GM18858 (cell line): ENCODE results near the gene UCP3.
A peak's percentile ranks its signal among the peaks of the same experiment; 100 is the strongest.
"Not testable (repeated sequence)": the region's sequence is repeated elsewhere in the genome, so short reads cannot be mapped to it uniquely, and the experiment has no call there.

Source experiments
- ATAC-seq: cut with Tn5 transposase; IDR thresholded peaks from one replicate; pipeline ENCODE4 v1.9.1; 2021; ENCODE audit not compliant: unreplicated experiment

Gene UCP3

GRCh38 chr11:74002832-74003231 lies 6.1 kb downstream of the UCP3 start:
- ATAC-seq = no peak

DNA sequence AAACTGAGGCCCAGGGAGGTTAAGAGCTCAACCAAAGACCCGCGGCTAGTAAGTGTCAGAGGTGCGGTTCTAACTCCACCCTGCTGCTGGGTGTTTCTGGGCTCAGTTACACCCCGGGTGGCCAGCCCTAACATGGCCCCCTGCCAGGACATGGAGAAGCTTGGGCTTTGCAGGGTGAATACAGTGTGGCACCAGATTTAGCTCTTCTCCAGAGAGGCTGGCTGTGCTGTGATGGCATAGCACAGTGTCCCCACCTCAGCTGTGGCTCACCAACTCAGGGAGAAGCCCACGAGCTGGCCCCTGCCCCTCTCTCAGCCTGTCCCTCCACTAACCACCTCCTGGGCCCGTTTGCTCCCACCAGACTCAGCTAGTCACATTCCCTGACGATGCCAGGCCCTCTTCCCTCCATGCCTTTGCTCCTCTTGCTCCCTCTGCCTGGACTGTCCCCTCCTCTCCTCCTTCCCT lies 7.0 kb downstream of the UCP3 start:
- no peak for ATAC-seq

DNA sequence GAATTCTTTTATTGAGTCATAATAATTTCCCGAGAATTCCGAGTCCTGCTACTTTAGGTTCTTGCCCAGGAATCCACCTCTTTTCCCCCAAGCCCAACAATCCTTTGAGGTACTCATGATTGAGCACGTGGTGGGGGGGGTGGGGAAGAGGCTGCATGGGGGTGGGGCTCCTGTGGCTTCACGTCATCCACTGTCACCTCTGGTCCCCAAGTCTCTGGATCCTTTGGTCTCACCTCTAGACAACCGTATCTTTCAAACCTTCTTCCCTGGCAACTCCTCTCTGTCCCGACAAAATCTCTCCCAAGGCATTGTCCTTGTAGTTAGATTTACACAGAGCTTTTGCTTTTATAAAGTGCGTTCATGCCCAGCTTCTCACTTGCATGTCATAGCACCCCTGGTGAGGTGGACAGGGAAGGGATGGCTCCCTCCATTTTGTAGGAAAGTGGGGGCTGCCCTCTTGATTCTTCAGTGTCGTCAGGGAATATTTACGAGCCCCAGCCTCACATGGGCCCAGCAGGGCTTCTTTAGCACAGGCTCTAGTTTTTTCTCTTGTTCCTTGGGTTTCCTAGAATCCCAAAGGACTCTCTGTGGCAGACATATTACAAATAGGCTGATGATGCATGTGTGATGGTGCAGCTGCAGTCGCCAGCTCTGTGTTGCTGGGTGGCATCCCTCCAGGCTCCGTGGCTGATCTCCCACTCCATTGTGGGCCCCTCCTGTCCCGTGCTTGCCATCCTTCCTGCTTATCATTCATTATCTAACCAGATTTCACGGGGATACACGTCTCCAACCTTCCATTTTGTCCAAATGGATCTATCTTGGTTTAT lies 8.4 kb downstream of the UCP3 start:
- no peak for ATAC-seq

- no peak for ATAC-seq
Measured at GRCh38 chr11:73999581-74000306, 9.1 kb downstream of the UCP3 start.

DNA sequence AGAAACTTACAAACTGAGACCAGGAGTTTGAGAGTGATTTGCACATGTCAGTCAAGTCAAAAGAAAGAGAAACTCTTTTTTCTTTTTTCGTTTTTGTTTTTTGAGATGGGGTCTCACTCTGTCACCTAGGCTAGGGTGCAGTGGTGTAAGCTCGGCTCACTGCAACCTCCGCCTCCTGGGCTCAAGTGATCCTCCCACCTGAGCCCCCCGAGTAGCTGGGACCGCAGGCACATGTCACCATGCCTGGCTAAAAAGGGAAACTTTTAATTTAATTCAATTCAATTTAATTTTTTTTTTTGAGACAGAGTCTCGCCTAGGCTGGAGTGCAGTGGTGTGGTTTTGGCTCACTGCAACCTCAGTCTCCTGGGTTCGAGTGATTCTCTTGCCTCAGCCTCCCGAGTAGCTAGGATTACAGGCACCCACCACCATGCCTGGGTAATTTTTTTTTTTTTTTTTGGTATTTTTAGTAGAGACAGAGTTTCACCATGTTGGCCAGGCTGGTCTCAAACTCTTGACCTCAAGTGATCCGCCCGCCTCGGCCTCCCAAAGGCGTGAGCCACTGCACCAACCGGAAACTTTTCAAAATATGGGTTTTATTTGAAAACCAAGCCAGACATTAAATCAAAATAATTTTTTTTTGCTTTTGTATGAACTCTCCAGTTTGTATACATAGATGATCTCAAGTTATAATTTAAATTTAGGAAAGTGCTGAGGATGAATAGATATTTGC lies 9.9 kb downstream of the UCP3 start:
- no peak for ATAC-seq

DNA sequence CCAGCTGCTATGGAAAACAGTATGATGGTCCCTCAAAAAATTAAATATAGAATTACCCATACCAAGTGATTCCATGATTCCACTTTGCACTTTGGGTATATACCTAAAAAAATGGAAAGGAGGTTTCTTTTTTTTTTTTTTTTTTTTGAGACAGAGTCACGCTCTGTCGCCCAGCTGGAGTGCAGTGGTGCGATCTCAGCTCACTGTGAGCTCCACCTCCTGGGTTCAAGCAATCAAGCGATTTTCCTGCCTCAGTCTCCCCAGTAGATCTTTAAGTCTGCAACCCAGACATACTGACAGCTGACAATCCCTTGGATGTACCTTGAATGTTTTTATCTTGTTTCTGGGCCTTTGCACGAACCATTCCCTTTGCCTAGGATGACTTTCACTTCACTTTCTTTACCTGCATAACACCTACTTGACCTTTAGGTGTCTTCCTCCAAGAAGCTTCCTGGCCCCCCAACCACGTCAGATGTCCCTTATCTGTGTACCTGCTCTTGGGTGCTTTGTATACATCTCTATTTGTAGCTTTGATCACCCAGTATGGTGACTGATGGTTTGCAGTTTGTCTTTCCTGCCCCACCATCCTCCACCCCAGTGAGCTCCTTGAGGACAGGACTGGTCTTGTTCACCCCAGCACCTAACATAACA lies 11.6 kb downstream of the UCP3 start:
- ATAC-seq = no peak

DNA sequence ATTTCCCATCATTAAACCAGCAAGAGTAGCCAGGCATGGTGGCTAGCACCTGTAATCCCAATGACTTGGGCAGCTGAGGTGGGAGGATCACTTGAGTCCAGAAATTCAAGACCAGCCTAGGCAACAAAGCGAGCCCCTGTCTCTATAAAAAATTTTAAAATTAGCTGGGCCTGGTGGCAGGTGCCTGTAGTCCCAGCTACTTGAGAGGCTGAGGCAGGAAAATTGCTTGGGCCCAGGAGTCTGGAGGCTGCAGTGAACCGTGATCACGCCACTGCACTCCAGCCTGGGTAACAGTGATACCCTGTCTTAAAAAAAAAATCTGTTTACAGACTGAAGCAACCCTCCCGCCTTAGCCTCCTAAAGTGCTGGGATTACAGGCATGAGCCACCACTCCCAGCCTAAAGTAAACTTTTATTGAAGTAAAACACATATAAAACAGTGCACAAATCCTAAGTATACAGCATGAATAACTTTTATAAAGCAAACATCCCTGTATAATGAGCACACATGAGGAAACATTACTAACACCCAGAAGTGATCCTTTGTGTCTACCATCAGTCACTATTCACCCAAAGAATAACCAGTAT lies 12.6 kb downstream of the UCP3 start:
- ATAC-seq = no peak

DNA sequence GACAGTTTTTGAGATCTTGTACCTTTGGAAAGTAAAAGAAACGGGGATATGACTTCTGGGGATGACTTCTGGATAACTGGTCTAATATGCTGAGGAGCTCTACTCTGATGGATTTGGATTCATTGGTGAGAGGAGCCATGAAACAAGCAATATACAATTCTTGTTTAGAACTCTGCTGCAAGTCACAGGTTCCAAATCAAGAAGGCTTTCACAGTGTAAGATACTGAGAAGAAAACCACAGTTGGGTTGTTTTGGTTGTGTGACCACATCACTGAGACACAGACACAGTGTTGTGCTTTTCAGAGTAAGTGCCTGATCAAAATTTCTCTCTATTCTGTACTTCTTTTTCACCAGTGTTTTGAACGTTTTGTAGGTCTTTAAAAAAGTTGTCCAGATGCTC lies 13.2 kb downstream of the UCP3 start:
- ATAC-seq = no peak

DNA sequence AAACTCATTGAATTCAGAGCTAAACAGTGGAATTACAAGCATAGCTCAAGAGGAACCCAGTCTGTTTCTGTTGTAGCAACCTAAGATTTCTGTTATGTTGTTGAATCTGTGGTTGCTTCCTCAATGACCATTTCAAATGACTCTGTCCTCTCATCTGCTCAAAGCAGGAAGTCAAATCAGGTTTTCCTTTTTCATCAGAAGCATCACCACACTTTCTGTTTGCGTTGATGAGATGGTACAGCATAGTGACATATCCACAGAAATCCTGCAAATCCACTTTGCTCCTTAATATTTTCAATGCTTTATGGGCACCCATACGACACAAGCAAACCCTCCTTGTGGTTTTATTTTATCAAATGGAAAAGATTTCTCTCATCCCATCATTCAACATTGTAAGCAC lies 13.6 kb downstream of the UCP3 start:
- ATAC-seq = peak; percentile 50

DNA sequence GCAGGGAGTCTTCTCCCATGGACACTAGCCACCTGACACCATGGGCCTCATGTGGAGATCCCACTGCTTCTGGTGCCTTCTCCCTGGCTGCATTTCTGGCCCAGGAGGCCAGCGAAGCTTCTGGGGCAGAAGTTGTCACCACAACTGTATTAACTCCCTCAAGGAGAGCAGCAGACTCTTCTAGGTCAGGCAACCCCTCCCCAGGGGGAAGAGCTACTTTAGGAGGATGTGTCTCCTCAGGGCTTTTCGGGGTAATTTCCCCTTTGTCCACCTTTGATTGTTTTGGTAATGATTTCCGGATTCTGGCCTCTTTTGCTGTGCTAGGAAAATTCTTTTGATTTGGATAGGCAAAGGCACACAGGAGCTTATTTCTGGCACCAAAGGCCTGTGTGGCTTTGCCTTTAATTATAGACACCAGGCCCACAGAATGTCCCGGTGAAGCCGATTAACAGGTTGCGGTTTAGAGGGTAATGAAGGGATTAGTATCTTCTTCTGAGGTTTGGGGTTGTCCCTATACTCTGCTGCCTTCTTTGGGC lies 17.3 kb downstream of the UCP3 start:
- peak; percentile 39 for ATAC-seq

DNA sequence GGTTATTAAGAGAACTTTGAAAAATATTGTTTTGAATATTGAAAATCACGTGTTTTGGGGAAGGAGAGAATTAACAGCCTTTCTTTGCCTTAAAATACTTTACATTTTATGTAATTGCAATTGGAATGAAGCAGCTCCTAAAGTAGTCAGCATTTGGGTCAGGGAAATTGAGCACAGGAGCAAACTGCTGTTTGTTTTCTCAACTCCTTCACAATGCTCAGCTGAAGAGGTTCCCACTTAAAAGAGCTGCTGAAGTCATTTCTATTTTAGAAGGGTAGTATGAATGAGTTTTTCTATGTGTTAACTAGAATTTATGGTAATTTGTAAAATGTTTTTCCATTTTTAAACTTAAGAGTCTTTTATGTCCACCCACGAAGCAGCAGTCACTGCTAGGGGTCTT lies 18.2 kb downstream of the UCP3 start:
- ATAC-seq = no peak

- no peak for ATAC-seq
Measured at GRCh38 chr11:73989156-73989555, 19.7 kb downstream of the UCP3 start.

DNA sequence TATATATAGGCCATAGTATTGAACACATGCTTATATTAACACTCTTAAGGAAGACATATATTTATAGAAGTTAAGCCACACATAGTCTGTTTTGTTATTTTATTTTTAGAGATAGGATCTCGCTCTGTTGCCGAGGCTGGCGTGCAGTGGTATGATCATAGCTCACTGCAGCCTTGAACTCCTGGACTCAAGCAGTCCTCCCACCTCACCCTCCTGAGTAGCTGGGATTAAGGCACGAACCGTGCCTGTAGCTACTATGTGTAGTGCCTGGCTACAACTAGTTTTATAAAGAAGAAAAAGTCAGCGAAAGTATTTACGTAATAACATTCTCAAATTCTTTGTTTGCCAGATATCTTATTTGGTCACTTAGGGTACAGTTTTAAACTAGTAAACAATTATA lies 20.7 kb downstream of the UCP3 start:
- no peak for ATAC-seq

GRCh38 chr11:73985661-73986060 lies 23.2 kb downstream of the UCP3 start:
- not testable (repeated sequence) for ATAC-seq

GRCh38 chr11:73983741-73984538 lies 24.9 kb downstream of the UCP3 start:
- no peak for ATAC-seq

DNA sequence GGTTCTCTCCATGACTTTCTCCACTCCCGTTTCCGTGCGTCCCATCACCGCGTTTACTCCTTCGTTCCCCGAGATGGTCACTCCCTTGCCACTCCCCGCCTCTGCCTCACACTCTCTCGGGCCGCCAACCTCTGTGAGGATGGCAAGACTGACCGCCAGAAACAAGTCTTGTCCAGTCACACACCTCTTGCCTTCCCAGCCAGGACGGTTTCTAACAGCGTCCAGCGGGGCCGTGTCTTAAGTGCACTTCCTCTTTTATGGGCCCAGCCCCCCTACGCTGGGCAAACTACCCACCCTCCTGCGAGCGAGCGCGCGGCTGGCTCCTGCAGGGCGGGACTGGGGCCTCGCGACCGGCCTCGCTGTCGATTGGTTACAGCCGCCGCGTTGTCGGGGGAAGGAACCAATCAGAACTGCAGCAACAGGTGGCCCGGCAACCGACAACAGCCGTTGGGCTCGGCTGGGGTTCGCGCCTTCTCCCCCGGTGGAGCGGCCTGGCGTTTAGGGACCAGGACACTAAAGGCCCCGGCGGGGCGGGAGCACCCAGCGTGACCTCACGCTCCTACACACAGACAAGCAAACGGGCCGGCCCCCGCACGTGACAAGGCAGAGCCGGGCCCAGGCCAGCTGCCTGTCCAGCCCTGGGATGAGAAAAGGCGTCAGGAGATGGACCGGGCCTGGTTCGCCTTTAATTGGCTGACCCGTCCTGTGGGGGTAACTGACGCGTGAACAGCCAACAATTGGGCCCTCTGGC lies 25.7 kb downstream of the UCP3 start:
- ATAC-seq = peak; percentile 44

GRCh38 chr11:73982595-73982989 lies 26.3 kb downstream of the UCP3 start, which contains the start of gene UCP2:
TSS of gene UCP2 (minus strand) at chr11:73982843. CDS start at chr11:73978378, 4,465 bp downstream.
- ATAC-seq = peak; percentile 25

DNA sequence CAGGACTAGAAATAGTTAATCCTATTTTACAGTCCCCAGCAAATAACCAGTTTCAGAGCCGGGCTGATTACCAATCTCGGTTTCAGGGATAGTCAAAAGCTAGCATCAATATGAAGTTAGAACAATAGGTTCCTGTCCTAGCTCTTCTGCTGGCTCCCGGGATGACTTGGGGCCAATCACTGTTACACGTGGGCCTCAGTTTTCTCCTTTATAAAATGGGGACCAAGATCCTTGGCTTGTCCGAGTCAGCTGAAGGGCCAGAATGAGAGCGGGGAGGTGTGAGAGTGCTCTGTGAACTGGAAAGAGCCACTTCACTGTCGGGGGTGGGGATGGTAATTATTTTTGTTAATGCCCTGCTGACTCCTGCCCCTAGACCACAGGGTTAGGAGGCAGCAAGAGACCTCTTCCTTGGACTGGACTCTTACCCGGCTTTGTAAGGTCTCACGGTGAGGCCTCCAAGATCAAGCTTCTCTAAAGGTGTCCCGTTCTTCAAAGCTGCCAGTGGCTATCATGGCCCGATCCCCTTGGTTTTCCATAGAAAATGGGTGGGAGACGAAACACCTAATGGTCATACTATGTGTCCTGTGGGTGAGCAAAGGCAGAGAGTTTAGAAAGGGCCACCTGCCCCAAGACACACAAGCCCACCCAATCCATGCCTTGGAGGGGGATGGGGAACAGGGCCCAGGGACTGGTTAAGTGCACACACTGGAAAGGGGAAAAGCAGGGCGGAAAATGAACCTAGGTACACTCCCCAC lies 27.7 kb downstream of the UCP3 start:
- no peak for ATAC-seq
